Mucosa of stomach (tissue), 1 donor: Measurements from ENCODE around the gene HIGD1A.

ENCODE experiments used
- H3K27me3 ChIP-seq: one replicate; pipeline ENCODE4 v1.7.0; 2013; ENCODE audit warnings: mild to moderate bottlenecking, low read length; ENCODE audit not compliant: control insufficient read depth, insufficient read depth
- H3K36me3 ChIP-seq: one replicate; pipeline ENCODE4 v1.7.0; 2013; ENCODE audit warnings: low read length; ENCODE audit not compliant: control insufficient read depth, insufficient read depth
- H3K4me1 ChIP-seq: one replicate; pipeline ENCODE4 v1.7.0; 2013; ENCODE audit warnings: mild to moderate bottlenecking, low read length; ENCODE audit not compliant: control insufficient read depth, insufficient read depth
- H3K4me3 ChIP-seq: one replicate; pipeline ENCODE4 v1.7.0; 2013; ENCODE audit warnings: low read length
- H3K9ac ChIP-seq: one replicate; pipeline ENCODE4 v1.7.0; 2013; ENCODE audit warnings: mild to moderate bottlenecking, low read length, moderate library complexity
- H3K9me3 ChIP-seq: one replicate; pipeline ENCODE4 v1.7.0; 2013; ENCODE audit warnings: mild to moderate bottlenecking, low read length, moderate library complexity; ENCODE audit not compliant: control insufficient read depth
- donor health status: Pancreatic carcinoma.

The HIGD1A gene

DNA sequence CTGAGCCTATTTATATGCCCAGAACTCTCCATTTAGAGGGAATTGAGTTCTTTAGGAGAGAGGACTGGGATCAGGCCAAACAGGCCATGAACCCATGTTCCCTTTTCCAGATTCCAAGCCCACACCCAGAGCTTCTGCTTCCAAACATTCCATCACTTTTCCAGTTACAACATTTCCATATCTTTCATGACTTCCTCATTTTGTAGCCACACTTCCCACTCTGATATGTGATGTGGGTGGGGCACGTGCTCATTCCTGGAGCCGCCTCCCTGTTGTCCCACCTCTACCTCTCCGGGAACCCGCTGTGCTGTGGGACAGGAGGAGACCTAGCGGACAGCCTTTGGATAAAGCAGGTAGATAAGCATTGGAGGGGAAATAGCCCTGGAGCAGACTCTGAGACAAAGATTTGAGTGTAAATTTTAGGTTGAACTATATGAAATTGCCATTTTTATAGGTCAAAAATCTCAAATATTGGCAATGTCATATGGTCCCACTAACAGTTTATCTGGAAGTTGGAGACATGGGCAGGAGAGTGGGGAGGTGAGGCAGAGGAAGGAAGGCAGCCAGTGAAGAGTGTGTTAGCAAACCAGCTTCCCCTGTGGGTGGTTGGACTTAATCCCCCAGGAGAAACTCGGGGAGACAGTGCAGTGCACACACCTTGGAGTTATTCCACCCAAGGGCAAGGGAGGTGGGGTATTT is 39.6 kb upstream of the HIGD1A start:
- no peak overlapping the region for H3K4me3 ChIP-seq
- H3K36me3 ChIP-seq, result no peaks in the 10 kb centered on the region
- H3K9ac ChIP-seq, result no peak overlapping the region
- no peaks in the 10 kb centered on the region for H3K27me3 ChIP-seq
- peaks cover 23% of the 10 kb centered on the region for H3K4me1 ChIP-seq
- no peaks in the 10 kb centered on the region for H3K9me3 ChIP-seq

DNA sequence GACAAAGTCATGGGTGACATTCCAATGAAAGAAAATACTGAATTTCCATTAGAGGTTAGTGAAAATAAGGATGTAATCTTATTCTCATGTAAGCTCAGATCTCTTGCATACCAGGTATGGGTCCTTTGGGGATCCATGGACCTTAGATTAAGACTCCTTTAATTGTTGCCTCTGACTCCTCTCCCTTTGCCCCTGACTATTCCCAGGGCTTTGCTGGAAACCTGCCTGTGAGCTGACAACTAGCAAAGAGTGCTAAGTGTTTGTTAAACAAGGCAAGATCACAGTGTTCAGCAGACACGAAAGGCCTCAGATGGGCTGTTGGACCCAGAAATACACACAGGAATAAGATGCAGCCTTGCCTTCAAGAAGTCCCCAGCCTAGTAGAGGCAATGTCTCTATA is 37.0 kb upstream of the HIGD1A start:
- Histone ChIP-seq H3K27me3 (no peaks in the 10 kb centered on the region), H3K9me3 (no peaks in the 10 kb centered on the region), H3K9ac (no peak overlapping the region), H3K4me3 (no peak overlapping the region), H3K4me1 (peaks cover 12% of the 10 kb centered on the region), H3K36me3 (no peaks in the 10 kb centered on the region)

DNA sequence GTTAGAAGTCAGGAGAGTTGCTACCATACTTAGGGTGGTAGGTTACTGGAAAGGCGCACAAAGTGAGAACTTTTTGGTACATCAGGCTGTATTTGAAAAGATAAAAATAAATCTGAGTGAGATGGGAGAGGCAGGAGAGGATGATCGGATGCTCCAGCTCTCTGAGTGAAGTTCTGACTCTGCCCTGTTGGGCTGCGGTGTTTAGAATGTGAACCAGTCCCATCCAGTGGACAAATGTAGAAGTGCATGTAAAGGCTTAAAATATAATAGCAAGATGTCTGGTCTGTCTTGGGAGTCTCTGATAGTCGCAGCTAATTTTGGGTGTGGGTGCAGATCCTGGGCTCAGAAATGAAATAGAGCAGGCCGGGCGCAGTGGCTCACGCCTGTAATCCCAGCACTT is 35.3 kb upstream of the HIGD1A start:
- peaks cover 12% of the 10 kb centered on the region for H3K4me1 ChIP-seq

DNA sequence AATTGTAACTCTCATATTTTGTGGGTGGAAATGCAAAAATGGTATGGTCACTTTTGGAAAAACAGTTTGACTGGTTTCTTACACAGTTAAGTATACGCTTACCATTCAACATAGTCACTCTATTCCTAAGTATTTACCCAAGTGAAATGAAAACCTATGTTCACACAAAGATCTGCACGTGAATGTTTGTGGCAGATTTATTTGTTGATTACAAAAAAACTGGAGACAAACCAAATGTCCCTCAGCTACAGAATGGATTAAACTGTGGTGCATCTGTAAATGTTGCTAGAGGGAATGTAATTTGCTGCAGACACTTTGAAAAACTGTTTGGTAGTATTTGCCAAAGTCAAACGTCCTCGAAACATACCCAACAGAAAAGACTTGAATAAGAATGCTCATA is 34.3 kb upstream of the HIGD1A start:
- no peak overlapping the region for H3K4me3 ChIP-seq
- H3K27me3 ChIP-seq, result no peaks in the 10 kb centered on the region
- H3K9me3 ChIP-seq, result no peaks in the 10 kb centered on the region
- H3K36me3 ChIP-seq, result no peaks in the 10 kb centered on the region
- peaks cover 5% of the 10 kb centered on the region for H3K4me1 ChIP-seq
- H3K9ac ChIP-seq, result no peak overlapping the region

More for the DNA sequence above, 35.3 kb upstream of the HIGD1A start:
- H3K27me3 ChIP-seq, result no peaks in the 10 kb centered on the region
- no peaks in the 10 kb centered on the region for H3K9me3 ChIP-seq
- no peaks in the 10 kb centered on the region for H3K36me3 ChIP-seq
- H3K9ac ChIP-seq, result no peak overlapping the region
- no peak overlapping the region for H3K4me3 ChIP-seq

DNA sequence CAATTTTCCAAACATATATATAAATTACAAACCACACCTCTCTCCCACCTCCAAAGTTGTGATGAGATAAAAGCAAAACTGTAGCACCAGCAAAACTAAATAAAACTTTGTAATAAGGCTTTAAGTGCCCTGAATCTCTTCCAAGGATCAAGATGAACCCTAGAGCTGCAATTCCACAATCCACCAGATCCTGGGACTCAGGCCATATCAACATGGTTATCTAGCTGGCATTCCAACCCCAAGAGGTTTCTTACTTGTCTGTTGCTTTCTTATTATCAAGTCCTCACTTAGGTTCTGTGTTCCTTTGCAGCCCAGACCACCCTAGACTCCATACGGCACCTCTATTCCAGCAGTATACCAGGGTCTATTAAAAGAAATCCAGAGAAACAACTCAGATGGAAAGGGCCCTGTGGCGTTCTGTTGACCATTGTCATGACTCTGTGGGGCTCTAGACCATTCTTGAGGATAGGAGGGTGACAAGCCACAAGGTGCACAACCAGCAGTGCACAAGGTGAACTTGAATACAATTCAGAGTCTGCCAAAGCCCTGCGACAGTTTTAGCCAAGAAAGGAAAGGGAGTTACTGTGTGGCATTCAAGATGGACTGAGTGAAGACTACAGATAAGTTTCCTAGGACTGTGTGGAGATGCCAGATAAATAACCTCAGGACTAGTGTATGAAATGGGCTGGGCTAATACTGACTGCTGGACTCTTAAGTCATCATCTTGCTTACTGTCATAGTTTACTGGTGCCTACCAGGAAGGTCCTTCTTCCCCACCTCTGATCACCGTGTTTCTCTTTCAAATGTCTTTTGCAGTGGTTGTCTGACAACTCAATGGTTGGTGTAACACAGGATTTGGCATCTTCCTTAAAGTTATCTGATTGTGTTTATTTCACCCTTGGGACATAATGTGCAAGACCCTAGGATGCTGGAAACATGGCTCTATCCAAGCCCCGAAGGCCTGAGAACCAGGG is 32.1 kb upstream of the HIGD1A start:
- no peak overlapping the region for H3K4me3 ChIP-seq
- no peak overlapping the region for H3K9ac ChIP-seq
- no peaks in the 10 kb centered on the region for H3K4me1 ChIP-seq
- H3K36me3 ChIP-seq, result no peaks in the 10 kb centered on the region
- H3K27me3 ChIP-seq, result no peaks in the 10 kb centered on the region
- H3K9me3 ChIP-seq, result no peaks in the 10 kb centered on the region

DNA sequence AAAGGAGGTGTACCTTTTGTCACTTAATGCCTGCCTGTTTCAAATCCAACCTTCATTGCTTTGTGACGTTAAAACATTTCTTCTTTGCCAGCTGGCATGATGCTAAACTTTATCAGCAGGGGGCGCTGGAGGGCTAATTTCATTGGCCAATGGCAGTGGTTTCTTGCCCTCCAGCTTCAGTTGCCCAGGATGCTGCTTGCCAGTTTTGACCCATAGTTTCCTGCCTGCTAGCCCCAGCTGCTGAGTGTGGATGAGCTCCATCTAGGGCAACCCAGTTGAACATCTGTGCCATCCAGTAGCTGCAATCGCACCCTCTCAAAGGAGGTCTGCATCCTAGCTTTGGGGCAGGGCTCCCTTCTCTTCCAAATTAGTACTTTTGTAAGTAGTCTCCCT is 27.0 kb upstream of the HIGD1A start:
- H3K4me3 ChIP-seq, result no peak overlapping the region
- H3K4me1 ChIP-seq, result peaks cover 23% of the 10 kb centered on the region
- no peaks in the 10 kb centered on the region for H3K27me3 ChIP-seq
- H3K36me3 ChIP-seq, result no peaks in the 10 kb centered on the region
- H3K9ac ChIP-seq, result no peak overlapping the region
- no peaks in the 10 kb centered on the region for H3K9me3 ChIP-seq

DNA sequence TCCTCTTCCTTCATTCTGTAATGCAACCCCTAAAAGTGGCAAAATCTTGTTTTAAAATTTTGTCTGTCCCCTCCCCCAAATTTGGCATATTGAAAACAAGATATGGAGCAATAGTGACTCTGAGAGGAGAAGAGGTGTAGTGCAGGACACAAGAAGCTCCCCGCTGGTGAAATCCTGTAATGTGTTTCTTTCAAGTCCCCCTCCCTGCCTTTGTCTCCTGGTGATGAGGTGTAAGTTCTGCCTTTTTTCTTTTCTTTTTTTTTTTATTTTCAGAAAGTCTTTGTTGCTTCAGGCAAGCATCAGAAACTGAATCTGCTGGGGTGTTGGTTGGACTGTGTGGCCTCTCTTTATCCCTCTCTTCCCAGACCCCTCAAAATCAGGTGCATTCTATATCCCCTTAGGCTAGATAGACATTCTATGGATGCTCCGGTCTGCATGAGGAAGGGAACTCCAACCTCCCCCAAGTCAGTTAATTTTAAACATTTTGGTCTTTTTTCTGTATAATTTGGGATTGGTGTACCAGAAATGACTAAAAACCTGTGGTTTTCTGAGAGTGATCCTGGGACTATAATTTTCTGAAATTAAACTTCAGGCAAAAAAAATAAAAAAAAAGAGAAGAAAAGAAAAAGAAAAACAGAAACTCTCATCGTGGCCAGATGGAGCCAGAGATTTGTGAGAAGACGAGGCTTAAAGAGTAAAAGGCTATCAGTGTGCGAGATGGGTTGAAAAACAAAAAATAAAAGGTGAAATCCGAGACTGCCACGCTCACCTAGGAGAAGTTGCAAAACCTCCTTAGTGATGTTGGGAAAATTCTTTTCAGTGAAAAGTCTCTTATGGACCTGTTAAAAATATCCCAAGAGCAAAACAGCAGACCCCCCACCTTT is 26.4 kb upstream of the HIGD1A start:
- Histone ChIP-seq H3K9me3 (no peaks in the 10 kb centered on the region), H3K27me3 (no peaks in the 10 kb centered on the region), H3K9ac (no peak overlapping the region), H3K4me1 (peaks cover 23% of the 10 kb centered on the region), H3K4me3 (no peak overlapping the region), H3K36me3 (no peaks in the 10 kb centered on the region)

DNA sequence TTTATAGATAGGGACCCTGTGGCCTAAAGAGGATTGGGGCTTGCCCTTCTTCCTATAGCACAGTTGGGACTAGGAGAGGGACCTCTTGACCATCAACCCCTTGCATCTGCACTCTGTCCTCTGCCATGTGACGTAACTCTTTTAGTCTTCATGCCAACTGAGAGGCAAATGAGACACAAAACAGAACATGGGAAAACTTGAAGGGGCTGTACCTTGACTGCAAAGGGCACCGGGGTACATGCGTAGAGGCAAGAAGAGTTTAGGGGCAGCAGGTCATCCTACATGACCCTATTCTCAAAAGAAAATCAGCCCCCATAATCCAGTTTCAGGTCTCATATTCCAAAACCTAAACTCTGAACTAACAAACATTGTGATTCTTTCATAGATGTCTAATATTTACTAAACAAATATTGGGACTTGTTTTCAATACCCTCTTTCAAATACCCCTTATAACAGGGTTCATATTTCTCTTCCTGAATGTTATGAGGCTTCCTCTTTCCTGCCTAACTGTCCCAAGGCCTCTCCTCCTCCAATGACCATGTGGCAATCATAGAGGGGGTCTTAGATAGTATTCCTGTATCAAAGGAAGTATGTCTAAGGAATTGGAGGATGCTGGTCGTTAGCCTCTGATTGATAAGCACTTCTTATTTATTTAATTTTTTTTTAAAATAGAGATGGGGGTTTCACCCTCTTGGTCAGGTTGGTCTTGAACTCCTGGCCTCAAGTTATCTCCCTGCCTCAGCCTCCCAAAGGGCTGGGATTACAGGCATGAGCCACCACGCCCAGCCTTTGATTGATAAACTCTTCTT is 25.5 kb upstream of the HIGD1A start:
- Histone ChIP-seq H3K4me3 (no peak overlapping the region), H3K36me3 (no peaks in the 10 kb centered on the region), H3K27me3 (no peaks in the 10 kb centered on the region), H3K9me3 (no peaks in the 10 kb centered on the region), H3K9ac (no peak overlapping the region), H3K4me1 (peaks cover 23% of the 10 kb centered on the region)

DNA sequence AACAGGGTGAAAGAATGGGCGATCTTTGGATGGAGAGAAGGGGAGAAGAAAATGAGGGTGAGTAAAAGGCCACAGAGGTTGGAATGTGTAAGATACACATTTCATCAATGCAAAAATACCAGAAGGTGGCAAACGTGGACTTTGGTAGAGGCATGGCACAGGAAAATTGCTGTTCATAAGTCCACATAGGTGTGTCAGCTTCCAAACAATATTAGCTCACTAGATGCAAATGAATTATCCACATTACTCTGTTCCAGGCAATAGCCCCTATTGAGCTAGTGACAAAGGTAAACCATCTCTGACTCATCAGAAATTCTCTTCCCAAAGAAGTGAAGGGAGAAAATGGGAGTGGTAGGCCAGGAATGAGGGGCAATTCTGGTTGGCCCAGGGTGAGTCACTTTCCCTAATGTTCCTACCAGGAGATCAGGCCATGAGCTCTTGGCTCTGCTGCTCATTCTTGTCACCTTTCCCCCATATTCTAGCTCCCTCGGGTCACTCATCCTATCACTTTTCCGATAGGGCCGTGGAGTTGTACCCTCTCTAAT is 24.9 kb upstream of the HIGD1A start:
- H3K9ac ChIP-seq, result no peak overlapping the region
- H3K4me1 ChIP-seq, result peaks cover 23% of the 10 kb centered on the region
- no peaks in the 10 kb centered on the region for H3K9me3 ChIP-seq
- H3K36me3 ChIP-seq, result no peaks in the 10 kb centered on the region
- H3K4me3 ChIP-seq, result no peak overlapping the region
- H3K27me3 ChIP-seq, result no peaks in the 10 kb centered on the region

DNA sequence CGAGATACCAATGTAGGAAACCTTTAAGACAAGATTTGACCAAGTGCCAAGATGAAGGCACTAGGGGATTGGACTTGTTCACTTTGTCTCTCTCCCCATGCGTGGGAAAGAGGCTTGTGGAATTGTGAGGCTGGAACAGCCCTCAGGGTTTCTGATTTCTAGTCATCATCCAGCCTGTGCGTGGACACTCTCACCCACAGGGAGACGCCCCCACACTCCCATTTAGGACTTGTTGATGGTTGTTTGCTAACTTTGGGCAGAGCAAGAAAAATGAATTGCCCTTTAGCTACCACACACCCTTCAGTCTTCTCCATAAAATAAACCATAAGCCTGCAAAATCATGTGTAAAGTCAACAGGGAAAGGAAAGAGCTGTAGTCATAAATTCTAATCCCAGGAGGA is 23.4 kb upstream of the HIGD1A start:
- Histone ChIP-seq H3K4me1 (peaks cover 33% of the 10 kb centered on the region), H3K27me3 (no peaks in the 10 kb centered on the region), H3K9ac (peak overlapping the region; percentile 2), H3K4me3 (no peak overlapping the region), H3K9me3 (no peaks in the 10 kb centered on the region), H3K36me3 (no peaks in the 10 kb centered on the region)

DNA sequence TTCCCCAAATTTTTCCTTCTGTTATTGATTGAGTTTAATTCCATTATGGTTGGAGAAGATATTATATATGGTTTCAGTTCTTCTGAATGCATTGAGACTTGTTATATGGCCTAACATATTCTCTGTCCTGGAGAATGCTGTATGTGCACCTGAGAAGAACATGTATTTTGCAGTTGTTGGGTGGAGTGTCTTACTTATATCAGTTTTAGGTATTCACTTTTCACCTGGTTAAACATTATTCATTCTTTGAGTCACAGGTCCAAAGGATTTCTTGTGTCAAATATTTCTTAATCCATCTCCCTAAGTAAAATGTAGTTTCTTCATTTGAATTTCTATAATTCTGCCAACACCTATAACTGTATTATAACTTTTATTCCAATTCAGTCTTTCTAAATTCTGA is 22.7 kb upstream of the HIGD1A start:
- Histone ChIP-seq H3K9me3 (no peaks in the 10 kb centered on the region), H3K9ac (no peak overlapping the region), H3K4me1 (peaks cover 33% of the 10 kb centered on the region), H3K36me3 (no peaks in the 10 kb centered on the region), H3K27me3 (no peaks in the 10 kb centered on the region), H3K4me3 (no peak overlapping the region)
